Esophagus squamous epithelium (tissue), 5 donors: ENCODE results near the gene EEF1A2. TPM values are rescaled to one million over a fixed set of nuclear protein-coding genes. Genes with fewer than 3 reads are reported as not detected.

ENCODE experiments used
- DNase-seq: peaks from one replicate; lab custom pipeline; 2025; lab: John Stamatoyannopoulos, UW
- H3K27ac ChIP-seq, 4 donors: fragments of 200-600 bp; sonication (generic); one replicate each; pipeline ENCODE4 v1.5.1; 2016 to 2019; ENCODE audit warnings: mild to moderate bottlenecking in 1 of 4
- H3K27me3 ChIP-seq, 4 donors: fragments of 200-600 bp; sonication (generic); 1 replicate in 3 of 4; 2 replicates in 1 of 4; pipeline versions ENCODE4 v1.5.1 to v1.6.0; 2017 to 2021; ENCODE audit warnings: antibody characterized with exemption in 1 of 4
- H3K36me3 ChIP-seq, 3 donors: fragments of 200-600 bp; sonication (generic); one replicate each; pipeline ENCODE4 v1.5.1; 2016 to 2019
- H3K4me1 ChIP-seq, 3 donors: fragments of 200-600 bp; sonication (generic); one replicate each; pipeline ENCODE4 v1.5.1; 2017 to 2019
- H3K4me3 ChIP-seq, 4 donors: fragments of 200-600 bp; sonication (generic); 1 replicate in 3 of 4; 2 replicates in 1 of 4; pipeline ENCODE4 v1.5.1; 2016 to 2019; ENCODE audit warnings: mild to moderate bottlenecking in 2 of 4, moderate library complexity in 1 of 4
- H3K9me3 ChIP-seq, 3 donors: fragments of 200-600 bp; sonication (generic); one replicate each; pipeline ENCODE4 v1.5.1; 2016 to 2019
- CTCF ChIP-seq, 6 experiments: fragments of 450-650 bp in 4 of 6; fragments of 200-600 bp in 2 of 6; sonication (generic) in 2 of 6; IDR thresholded peaks; one replicate each; pipeline ENCODE4 v1.5.1; 2016 to 2019; ENCODE audit warnings: antibody characterized with exemption in 6 of 6, mild to moderate bottlenecking in 4 of 6, moderate library complexity in 4 of 6
- POLR2A ChIP-seq, 4 donors: fragments of 450-650 bp; IDR thresholded peaks; one replicate each; pipeline ENCODE4 v1.6.1; 2017; ENCODE audit warnings: antibody characterized with exemption in 4 of 4, mild to moderate bottlenecking in 4 of 4, moderate library complexity in 3 of 4
- WGBS, 2 donors: methylation state at CpG; one replicate each; pipeline ENCODE4 v1.1.5; 2018; 5-methylcytosine and 5-hydroxymethylcytosine counted together
- intact Hi-C: fragments of 100-400 bp; cut with DNase I; formaldehyde crosslinking; loops from one replicate; pipeline ENCODE4 v1.15.0; 2022
- total RNA-seq, 4 donors: library from RNA; depleted of rRNA; stranded (reverse); fragments of >200 nt; gene quantifications; one replicate each; pipeline ENCODE4 v1.1.0, GENCODE V29; 2016
- donor health status: DM: yes; HTN: yes; CAD: no.

Gene EEF1A2
- total RNA-seq, 4 donors from 2014 or later = 0.44 to 3.1 (median 1.9) TPM

- TF ChIP-seq POLR2A (IDR thresholded peaks at IDR 0.05) (no peak), CTCF (IDR thresholded peaks at IDR 0.05) (no peak)
- H3K27me3 ChIP-seq = peaks cover 0 to 97% (median 3%) of the 10 kb centered on the region in 4 donors
- WGBS, 2 donors = 79 to 82% methylated on average over 6 to 16 of the region's 30 CpGs
These were observed 48.8 kb downstream of the EEF1A2 start for GRCh38 chr20:63449796-63450730.

GRCh38 chr20:63449025-63449424 lies 49.9 kb downstream of the EEF1A2 start:
- Histone ChIP-seq H3K27ac (no peak overlapping the region), H3K4me3 (no peak overlapping the region), H3K27me3 (peaks cover 0 to 97% (median 3%) of the 10 kb centered on the region in 4 donors), H3K9me3 (no peaks in the 10 kb centered on the region), H3K4me1 (peaks cover 0 to 5% (median 1%) of the 10 kb centered on the region in 3 donors), H3K36me3 (no peaks in the 10 kb centered on the region)
- WGBS, 2 donors = 64 to 88% methylated on average over 3 to 4 of the region's 5 CpGs
- no peak for DNase-seq
- intact Hi-C loops = no loop called here
- TF ChIP-seq POLR2A (IDR thresholded peaks at IDR 0.05) (no peak), CTCF (IDR thresholded peaks at IDR 0.05) (no peak)

More at GRCh38 chr20:63449796-63450730, 48.8 kb downstream of the EEF1A2 start:
- intact Hi-C loops = no loop called here
- H3K27ac ChIP-seq = no peak overlapping the region
- H3K4me3 ChIP-seq = no peak overlapping the region
- DNase-seq = no peak
- H3K9me3 ChIP-seq = no peaks in the 10 kb centered on the region
- H3K36me3 ChIP-seq = no peaks in the 10 kb centered on the region
- H3K4me1 ChIP-seq = peaks cover 0 to 12% (median 3%) of the 10 kb centered on the region in 3 donors

DNA sequence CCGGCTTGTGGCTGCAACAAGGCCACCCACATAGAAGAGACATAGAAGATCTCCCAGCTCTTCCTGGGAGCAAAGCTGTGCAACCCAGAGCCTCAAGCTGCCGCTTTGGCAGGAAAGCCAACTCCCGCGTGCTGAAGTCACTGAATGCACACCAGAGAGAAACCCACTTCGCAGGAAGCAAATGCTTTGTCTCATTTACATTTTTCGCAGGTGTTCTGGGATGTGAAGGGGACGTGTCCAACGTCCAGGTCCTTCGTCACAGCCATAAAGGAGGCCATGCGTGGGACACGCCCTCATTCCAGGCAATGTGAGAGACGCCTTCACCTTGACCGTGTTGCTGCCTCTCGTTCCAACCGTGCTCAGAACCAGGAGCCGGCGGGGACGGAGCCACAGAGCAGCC lies 50.9 kb downstream of the EEF1A2 start:
- intact Hi-C loops = no loop called here

GRCh38 chr20:63447320-63447719 lies 51.6 kb downstream of the EEF1A2 start:
- Histone ChIP-seq H3K36me3 (no peaks in the 10 kb centered on the region), H3K9me3 (no peaks in the 10 kb centered on the region), H3K27me3 (peaks cover 0 to 82% (median 2%) of the 10 kb centered on the region in 4 donors), H3K4me3 (no peak overlapping the region), H3K27ac (no peak overlapping the region), H3K4me1 (no peaks in the 10 kb centered on the region)
- intact Hi-C loops = no loop called here
- WGBS, 2 donors = 67 to 71% methylated on average over 16 of the region's 16 CpGs
- DNase-seq = no peak
- TF ChIP-seq CTCF (IDR thresholded peaks at IDR 0.05) = no peak
- no peak for TF ChIP-seq POLR2A (IDR thresholded peaks at IDR 0.05)

More for the DNA sequence above, 50.9 kb downstream of the EEF1A2 start:
- no peak overlapping the region for H3K4me3 ChIP-seq
- TF ChIP-seq CTCF (IDR thresholded peaks at IDR 0.05) (no peak), POLR2A (IDR thresholded peaks at IDR 0.05) (no peak)
- H3K9me3 ChIP-seq = no peaks in the 10 kb centered on the region
- 20% methylated on average over 3 of the region's 18 CpGs; no CpG with 5 or more reads in 1 of the 2 donors for WGBS, 2 donors
- DNase-seq = no peak
- H3K36me3 ChIP-seq = no peaks in the 10 kb centered on the region
- H3K27me3 ChIP-seq = peaks cover 0 to 89% (median 2%) of the 10 kb centered on the region in 4 donors
- no peaks in the 10 kb centered on the region for H3K4me1 ChIP-seq
- H3K27ac ChIP-seq = no peak overlapping the region
